Tibial nerve (tissue), 4 donors: ENCODE data around the gene RETREG1.

Source experiments
- CTCF ChIP-seq, 5 experiments: fragments of 200-600 bp in 3 of 5; fragments of 450-650 bp in 2 of 5; sonication (generic) in 3 of 5; IDR thresholded peaks; one replicate each; pipeline ENCODE4 v1.5.1; 2016 to 2019; ENCODE audit warnings: antibody characterized with exemption in 5 of 5, mild to moderate bottlenecking in 3 of 5, moderate library complexity in 2 of 5
- EP300 ChIP-seq, 2 donors: sonication (generic); formaldehyde crosslinking; IDR thresholded peaks; one replicate each; pipeline ENCODE4 v1.6.1; 2017; ENCODE audit warnings: antibody characterized with exemption in 2 of 2, mild to moderate bottlenecking in 1 of 2
- POLR2A ChIP-seq, 2 donors: fragments of 450-650 bp; IDR thresholded peaks; one replicate each; pipeline ENCODE4 v1.6.1; 2017; ENCODE audit warnings: antibody characterized with exemption in 2 of 2, mild to moderate bottlenecking in 2 of 2, moderate library complexity in 2 of 2

GRCh38 chr5:16525651-16526050, 91.1 kb downstream of the RETREG1 start:
- no peak for TF ChIP-seq POLR2A (IDR thresholded peaks at IDR 0.05)
- TF ChIP-seq CTCF (IDR thresholded peaks at IDR 0.05): no peak
- no peak for TF ChIP-seq EP300 (IDR thresholded peaks at IDR 0.05)
